Measurements from ENCODE around the gene ZMAT3.
"Not testable (repeated sequence)": the region's sequence is repeated elsewhere in the genome, so short reads cannot be mapped to it uniquely, and the experiment has no call there.

ZMAT3 gene

GRCh38 chr3:179067839-179068238 is 3.8 kb downstream of the ZMAT3 start:
- DNase-seq: no peak

- DNase-seq: no peak
Observed at GRCh38 chr3:179067291-179067690, 4.3 kb downstream of the ZMAT3 start.

GRCh38 chr3:179063945-179064560 is 7.6 kb downstream of the ZMAT3 start:
- no peak for DNase-seq

GRCh38 chr3:179056326-179056725 is 15.3 kb downstream of the ZMAT3 start:
- DNase-seq: no peak

- DNase-seq: not testable (repeated sequence)
Observed at GRCh38 chr3:179054565-179054964, 17.0 kb downstream of the ZMAT3 start.

GRCh38 chr3:179046497-179047353 is 24.9 kb downstream of the ZMAT3 start:
- DNase-seq: no peak

GRCh38 chr3:179045719-179046402 is 25.7 kb downstream of the ZMAT3 start:
- no peak for DNase-seq

- not testable (repeated sequence) for DNase-seq
Observed at GRCh38 chr3:179038899-179039251, 32.7 kb downstream of the ZMAT3 start.

GRCh38 chr3:179038216-179038898 is 33.3 kb downstream of the ZMAT3 start:
- no peak for DNase-seq

GRCh38 chr3:179037351-179037750 is 34.3 kb downstream of the ZMAT3 start:
- DNase-seq: peak; percentile 20 to 36

GRCh38 chr3:179036626-179037300 is 34.8 kb downstream of the ZMAT3 start:
- DNase-seq: no peak

- DNase-seq: no peak
Observed at GRCh38 chr3:179036226-179036625, 35.4 kb downstream of the ZMAT3 start.

GRCh38 chr3:179035232-179035631 is 36.4 kb downstream of the ZMAT3 start:
- DNase-seq: no peak

GRCh38 chr3:179033304-179033657 is 38.3 kb downstream of the ZMAT3 start:
- DNase-seq: not testable (repeated sequence)

- not testable (repeated sequence) for DNase-seq
Observed at GRCh38 chr3:179032454-179033303, 38.9 kb downstream of the ZMAT3 start.

- DNase-seq: no peak
Observed at GRCh38 chr3:179029096-179029495, 42.5 kb downstream of the ZMAT3 start.

GRCh38 chr3:179028408-179028807 is 43.2 kb downstream of the ZMAT3 start:
- no peak for DNase-seq

GRCh38 chr3:179027326-179027900 is 44.2 kb downstream of the ZMAT3 start:
- no peak for DNase-seq

- no peak for DNase-seq
Observed at GRCh38 chr3:179026636-179027035, 45.0 kb downstream of the ZMAT3 start.

- DNase-seq: no peak
Observed at GRCh38 chr3:179021119-179021903, 50.3 kb downstream of the ZMAT3 start.

GRCh38 chr3:179020112-179020511 is 51.5 kb downstream of the ZMAT3 start:
- no peak for DNase-seq

Data from activated CD4-positive, alpha-beta T cell treated with anti-CD3 and anti-CD28 coated beads, Interleukin-2, amount 50 U/mL, for 4 hours (primary cell).